ENCODE results near the gene ME3. TPM values are rescaled to one million over a fixed set of nuclear protein-coding genes. Genes with fewer than 3 reads are reported as not detected.

ME3 gene
- total and polyA plus RNA-seq, 11 donors, result 11.3 to 51.5 (median 31.3) TPM

- ATAC-seq, result peak in 3 of 4 donors; percentile 27 to 45 (median 39)
- H3K27ac ChIP-seq, result peak overlapping the region in 8 of 12 donors; percentile 27 to 73 (median 44)
- H3K4me3 ChIP-seq, result no peak overlapping the region
- WGBS, 4 donors, result 62 to 74% (median 65%) methylated on average over 6 of the region's 6 CpGs
- no peak for DNase-seq
- no peak for TF ChIP-seq CTCF (IDR thresholded peaks at IDR 0.05)
- TF ChIP-seq POLR2A (IDR thresholded peaks at IDR 0.05), result no peak
- H3K4me1 ChIP-seq, result peaks cover 0 to 32% (median 14%) of the 10 kb centered on the region in 12 donors
- intact Hi-C loops (cut with DNase I), result loop anchor here in 1 of 10 donors (10.0 kb wide), 1 partner anchor 63 kb away; no protein-coding TSS in a partner anchor
- H3K27me3 ChIP-seq, result no peaks in the 10 kb centered on the region
- no peaks in the 10 kb centered on the region for H3K36me3 ChIP-seq
- H3K9me3 ChIP-seq, result no peaks in the 10 kb centered on the region
These were observed 84.9 kb downstream of the ME3 start for GRCh38 chr11:86587264-86588193.

- TF ChIP-seq CTCF (IDR thresholded peaks at IDR 0.05) (no peak), POLR2A (IDR thresholded peaks at IDR 0.05) (no peak)
- peak overlapping the region in 1 of 12 donors; percentile 63 for H3K27ac ChIP-seq
- ATAC-seq (no peak), DNase-seq (no peak)
- intact Hi-C loops (cut with DNase I), result loop anchor here in 1 of 10 donors (10.0 kb wide), 1 partner anchor 62 kb away; no protein-coding TSS in a partner anchor
- H3K4me3 ChIP-seq, result no peak overlapping the region
- H3K9me3 ChIP-seq, result no peaks in the 10 kb centered on the region
- no peaks in the 10 kb centered on the region for H3K27me3 ChIP-seq
- WGBS, 4 donors, result 95 to 98% (median 97%) methylated on average over 3 of the region's 3 CpGs
- H3K4me1 ChIP-seq, result peaks cover 0 to 23% (median 11%) of the 10 kb centered on the region in 12 donors
- H3K36me3 ChIP-seq, result no peaks in the 10 kb centered on the region
These were observed 86.1 kb downstream of the ME3 start for GRCh38 chr11:86586307-86586706.

GRCh38 chr11:86582898-86583297, 89.5 kb downstream of the ME3 start:
- 83 to 92% (median 86%) methylated on average over 3 of the region's 3 CpGs for WGBS, 4 donors

More at GRCh38 chr11:86582898-86583297, 89.5 kb downstream of the ME3 start:
- H3K4me1 ChIP-seq, result peaks cover 4 to 30% (median 19%) of the 10 kb centered on the region in 12 donors
- DNase-seq, result no peak
- no peak overlapping the region for H3K4me3 ChIP-seq
- intact Hi-C loops (cut with DNase I), result loop anchor here in 1 of 10 donors (10.0 kb wide), 1 partner anchor 58 kb away; no protein-coding TSS in a partner anchor
- no peak overlapping the region for H3K27ac ChIP-seq
- H3K9me3 ChIP-seq, result no peaks in the 10 kb centered on the region
- TF ChIP-seq POLR2A (IDR thresholded peaks at IDR 0.05), result no peak
- no peak for TF ChIP-seq CTCF (IDR thresholded peaks at IDR 0.05)
- H3K36me3 ChIP-seq, result no peaks in the 10 kb centered on the region
- no peaks in the 10 kb centered on the region for H3K27me3 ChIP-seq
- ATAC-seq, result no peak
